ENCODE measurements around the gene DPEP1.
"Not testable (repeated sequence)": the region's sequence is repeated elsewhere in the genome, so short reads cannot be mapped to it uniquely, and the experiment has no call there.

Gene DPEP1

GRCh38 chr16:89584768-89585549, 28.5 kb upstream of the DPEP1 start:
- Histone ChIP-seq H4K20me1 (ENCODE audit: insufficient read depth, low read length) (no peaks in the 10 kb centered on the region), H2AFZ (ENCODE audit: low read depth, low read length) (no peak overlapping the region), H3K9ac (ENCODE audit: low read length) (no peak overlapping the region), H3K4me3 (ENCODE audit: low read length) (no peak overlapping the region), H3K27ac (ENCODE audit: low read length) (no peak overlapping the region), H3K4me2 (ENCODE audit: low read length) (no peak overlapping the region), H3K4me1 (ENCODE audit: low read length) (no peaks in the 10 kb centered on the region), H3K36me3 (replicated peaks; ENCODE audit: low read depth, low read length) (peaks cover 17% of the 10 kb centered on the region), H3K79me2 (ENCODE audit: low read length) (no peaks in the 10 kb centered on the region), H3K9me3 (ENCODE audit: insufficient read depth, low read length) (no peaks in the 10 kb centered on the region), H3K27me3 (ENCODE audit: low read depth, low read length) (no peaks in the 10 kb centered on the region)
- TF ChIP-seq EZH2phosphoT487 (IDR thresholded peaks at IDR 0.05; ENCODE audit: low read depth) = no peak
- no peak for TF ChIP-seq CTCF (IDR thresholded peaks at IDR 0.05; ENCODE audit: low read depth, low read length)

- no peak for TF ChIP-seq CTCF (IDR thresholded peaks at IDR 0.05; ENCODE audit: low read depth, low read length)
- TF ChIP-seq EZH2phosphoT487 (IDR thresholded peaks at IDR 0.05; ENCODE audit: low read depth) = no peak
- Histone ChIP-seq H3K4me3 (ENCODE audit: low read length) (no peak overlapping the region), H3K9me3 (ENCODE audit: insufficient read depth, low read length) (no peaks in the 10 kb centered on the region), H3K27ac (ENCODE audit: low read length) (no peak overlapping the region), H3K36me3 (replicated peaks; ENCODE audit: low read depth, low read length) (peaks cover 17% of the 10 kb centered on the region), H4K20me1 (ENCODE audit: insufficient read depth, low read length) (no peaks in the 10 kb centered on the region), H3K79me2 (ENCODE audit: low read length) (no peaks in the 10 kb centered on the region), H3K27me3 (ENCODE audit: low read depth, low read length) (no peaks in the 10 kb centered on the region), H3K9ac (ENCODE audit: low read length) (no peak overlapping the region), H3K4me1 (ENCODE audit: low read length) (no peaks in the 10 kb centered on the region), H3K4me2 (ENCODE audit: low read length) (no peak overlapping the region), H2AFZ (ENCODE audit: low read depth, low read length) (no peak overlapping the region)
These were observed 27.2 kb upstream of the DPEP1 start for GRCh38 chr16:89586218-89586617.

GRCh38 chr16:89586853-89587252, 26.6 kb upstream of the DPEP1 start:
- H3K79me2 ChIP-seq (ENCODE audit: low read length) = no peaks in the 10 kb centered on the region
- no peak overlapping the region for H2AFZ ChIP-seq (ENCODE audit: low read depth, low read length)
- no peaks in the 10 kb centered on the region for H3K4me1 ChIP-seq (ENCODE audit: low read length)
- TF ChIP-seq EZH2phosphoT487 (IDR thresholded peaks at IDR 0.05; ENCODE audit: low read depth) (no peak), CTCF (IDR thresholded peaks at IDR 0.05; ENCODE audit: low read depth, low read length) (no peak)
- H3K27me3 ChIP-seq (ENCODE audit: low read depth, low read length) = no peaks in the 10 kb centered on the region
- no peak overlapping the region for H3K27ac ChIP-seq (ENCODE audit: low read length)
- no peaks in the 10 kb centered on the region for H4K20me1 ChIP-seq (ENCODE audit: insufficient read depth, low read length)
- H3K9me3 ChIP-seq (ENCODE audit: insufficient read depth, low read length) = no peaks in the 10 kb centered on the region
- H3K4me2 ChIP-seq (ENCODE audit: low read length) = no peak overlapping the region
- no peak overlapping the region for H3K4me3 ChIP-seq (ENCODE audit: low read length)
- peaks cover 17% of the 10 kb centered on the region for H3K36me3 ChIP-seq (replicated peaks; ENCODE audit: low read depth, low read length)
- no peak overlapping the region for H3K9ac ChIP-seq (ENCODE audit: low read length)

- not testable (repeated sequence) for H3K9me3 ChIP-seq (ENCODE audit: insufficient read depth, low read length); H3K4me3 ChIP-seq (ENCODE audit: low read length); H3K4me1 ChIP-seq (ENCODE audit: low read length); H4K20me1 ChIP-seq (ENCODE audit: insufficient read depth, low read length); H3K27me3 ChIP-seq (ENCODE audit: low read depth, low read length); H3K27ac ChIP-seq (ENCODE audit: low read length); H3K9ac ChIP-seq (ENCODE audit: low read length); H3K4me2 ChIP-seq (ENCODE audit: low read length); H2AFZ ChIP-seq (ENCODE audit: low read depth, low read length); H3K79me2 ChIP-seq (ENCODE audit: low read length)
- H3K36me3 ChIP-seq (replicated peaks; ENCODE audit: low read depth, low read length) = peaks cover 17% of the 10 kb centered on the region
These were observed 25.8 kb upstream of the DPEP1 start for GRCh38 chr16:89587676-89588075.
